Muscle layer of colon (tissue), 2 donors: Measurements from ENCODE around the gene BDP1.
"Not testable (repeated sequence)": the region's sequence is repeated elsewhere in the genome, so short reads cannot be mapped to it uniquely, and the experiment has no call there.

Experiments used
- H3K27ac ChIP-seq: one replicate; pipeline ENCODE4 v1.7.0; 2013; ENCODE audit warnings: low read depth, mild to moderate bottlenecking, low read length, moderate library complexity
- H3K27me3 ChIP-seq, 2 donors: one replicate each; pipeline ENCODE4 v1.7.0; 2013; ENCODE audit warnings: low read length in 2 of 2, mild to moderate bottlenecking in 2 of 2; ENCODE audit not compliant: insufficient read depth in 2 of 2, control insufficient read depth in 1 of 2
- H3K36me3 ChIP-seq: one replicate; pipeline ENCODE4 v1.7.0; 2013; ENCODE audit warnings: mild to moderate bottlenecking, low read length; ENCODE audit not compliant: insufficient read depth
- H3K4me1 ChIP-seq: one replicate; pipeline ENCODE4 v1.7.0; 2013; ENCODE audit warnings: mild to moderate bottlenecking, low read length; ENCODE audit not compliant: insufficient read depth
- H3K4me3 ChIP-seq, 2 donors: one replicate each; pipeline ENCODE4 v1.7.0; 2013; ENCODE audit warnings: low read length in 2 of 2, low read depth in 1 of 2, mild to moderate bottlenecking in 1 of 2, moderate library complexity in 1 of 2
- H3K9ac ChIP-seq: one replicate; pipeline ENCODE4 v1.7.0; 2013; ENCODE audit warnings: low read length
- H3K9me3 ChIP-seq: one replicate; pipeline ENCODE4 v1.7.0; 2013; ENCODE audit warnings: mild to moderate bottlenecking, low read length
- donor health status: abdominal sarcoma.
- donor health status: Adenocarcinoma of cecum.

Gene BDP1

GRCh38 chr5:71601222-71602026, 146.0 kb downstream of the BDP1 start:
- H3K9me3 ChIP-seq: no peaks in the 10 kb centered on the region
- peaks cover 10% of the 10 kb centered on the region for H3K4me1 ChIP-seq
- H3K27ac ChIP-seq: no peak overlapping the region
- H3K36me3 ChIP-seq: peaks cover 15% of the 10 kb centered on the region
- H3K4me3 ChIP-seq: no peak overlapping the region
- no peak overlapping the region for H3K9ac ChIP-seq
- H3K27me3 ChIP-seq: no peaks in the 10 kb centered on the region

- not testable (repeated sequence) for H3K36me3 ChIP-seq, H3K4me3 ChIP-seq, H3K27ac ChIP-seq, H3K27me3 ChIP-seq, H3K9me3 ChIP-seq, H3K9ac ChIP-seq, H3K4me1 ChIP-seq
Measured at GRCh38 chr5:71609916-71610315, 154.5 kb downstream of the BDP1 start.

- H3K4me1 ChIP-seq: no peaks in the 10 kb centered on the region
- H3K9me3 ChIP-seq: no peaks in the 10 kb centered on the region
- no peak overlapping the region for H3K27ac ChIP-seq
- H3K27me3 ChIP-seq: no peaks in the 10 kb centered on the region
- peaks cover 12% of the 10 kb centered on the region for H3K36me3 ChIP-seq
- H3K4me3 ChIP-seq: no peak overlapping the region
- no peak overlapping the region for H3K9ac ChIP-seq
Measured at GRCh38 chr5:71615809-71616208, 160.4 kb downstream of the BDP1 start.
